Measurements from ENCODE around the gene CTDSPL. TPM values are rescaled to one million over a fixed set of nuclear protein-coding genes. Genes with fewer than 3 reads are reported as not detected.

Gene CTDSPL
- total RNA-seq, 1 experiment from 2014 or later: 16.6 TPM

GRCh38 chr3:38006031-38006430 is 144.4 kb downstream of the CTDSPL start:
- DNase-seq (ENCODE audit: low read depth, low spot score): no peak
- no peaks in the 10 kb centered on the region for H3K4me1 ChIP-seq (ENCODE audit: control insufficient read depth, insufficient read depth, low read length)
- BruUV-seq (replicated peaks): no TSS peak
- no peak overlapping the region for H3K27ac ChIP-seq (ENCODE audit: low read length)
- in situ Hi-C loops (cut with HindIII; ENCODE audit: low pct_unique_long_range_greater_than_20kb, low sequenced_read_pairs) (no loop called here), intact Hi-C loops (cut with micrococcal nuclease; ENCODE audit: unreplicated experiment) (no loop called here)
- no peak overlapping the region for H3K4me3 ChIP-seq (ENCODE audit: low read depth in 2 of 2, low read length in 2 of 2)
- POLR2A ChIA-PET: no interaction called here
- no peaks in the 10 kb centered on the region for H3K27me3 ChIP-seq (ENCODE audit: control insufficient read depth, insufficient read depth, low read length)
- H3K9me3 ChIP-seq (ENCODE audit: control insufficient read depth, insufficient read depth, low read depth, low read length): no peaks in the 10 kb centered on the region
- no peak for ATAC-seq
- TF ChIP-seq CTCF (IDR thresholded peaks at IDR 0.05): no peak
- TF ChIP-seq SIN3A (IDR thresholded peaks at IDR 0.05; ENCODE audit: borderline replicate concordance, insufficient read depth, low read depth, low read length): no peak
- no peak for TF ChIP-seq POLR2AphosphoS5 (IDR thresholded peaks at IDR 0.05; ENCODE audit: low read depth, low read length)
- TF ChIP-seq REST (IDR thresholded peaks at IDR 0.05; ENCODE audit: insufficient read depth in 1 of 2, low read depth in 2 of 2, low read length in 1 of 2): no peak
- TF ChIP-seq TCF7L2 (IDR thresholded peaks at IDR 0.05; ENCODE audit: low read depth, low read length): no peak
- CTCF ChIA-PET: no interaction called here
- no peaks in the 10 kb centered on the region for H3K36me3 ChIP-seq (ENCODE audit: control insufficient read depth, insufficient read depth, low read length)

- no TSS peak for BruUV-seq (replicated peaks)
- Histone ChIP-seq H3K36me3 (ENCODE audit: control insufficient read depth, insufficient read depth, low read length) (no peaks in the 10 kb centered on the region), H3K27me3 (ENCODE audit: control insufficient read depth, insufficient read depth, low read length) (no peaks in the 10 kb centered on the region), H3K4me1 (ENCODE audit: control insufficient read depth, insufficient read depth, low read length) (no peaks in the 10 kb centered on the region), H3K9me3 (ENCODE audit: control insufficient read depth, insufficient read depth, low read depth, low read length) (no peaks in the 10 kb centered on the region), H3K27ac (ENCODE audit: low read length) (no peak overlapping the region), H3K4me3 (ENCODE audit: low read depth in 2 of 2, low read length in 2 of 2) (no peak overlapping the region)
- intact Hi-C loops (cut with micrococcal nuclease; ENCODE audit: unreplicated experiment) (no loop called here), in situ Hi-C loops (cut with HindIII; ENCODE audit: low pct_unique_long_range_greater_than_20kb, low sequenced_read_pairs) (no loop called here)
- ChIA-PET CTCF (no interaction called here), POLR2A (no interaction called here)
- ATAC-seq (no peak), DNase-seq (ENCODE audit: low read depth, low spot score) (no peak)
- TF ChIP-seq REST (IDR thresholded peaks at IDR 0.05; ENCODE audit: insufficient read depth in 1 of 2, low read depth in 2 of 2, low read length in 1 of 2) (no peak), SIN3A (IDR thresholded peaks at IDR 0.05; ENCODE audit: borderline replicate concordance, insufficient read depth, low read depth, low read length) (no peak), POLR2AphosphoS5 (IDR thresholded peaks at IDR 0.05; ENCODE audit: low read depth, low read length) (no peak), CTCF (IDR thresholded peaks at IDR 0.05) (no peak), TCF7L2 (IDR thresholded peaks at IDR 0.05; ENCODE audit: low read depth, low read length) (no peak)
Measured at GRCh38 chr3:38006445-38006995, 144.8 kb downstream of the CTDSPL start.
